Erythroblast (primary cell): Measurements from ENCODE around the gene TGFBR2.

Experiments
- GATA1 ChIP-seq: IDR thresholded peaks from 2 replicates; pipeline ENCODE4 v1.6.1; 2011; ENCODE audit warnings: low read depth, mild to moderate bottlenecking, control low read depth, low read length, moderate library complexity
- POLR2A ChIP-seq: IDR thresholded peaks from 2 replicates; pipeline ENCODE4 v1.6.1; 2011; ENCODE audit warnings: mild to moderate bottlenecking, low read length

GRCh38 chr3:30620402-30621360, 14.3 kb downstream of the TGFBR2 start:
- TF ChIP-seq POLR2A = no peak
- no peak for TF ChIP-seq GATA1
